ENCODE results near the gene TCL1B. TPM values are rescaled to one million over a fixed set of nuclear protein-coding genes. Genes with fewer than 3 reads are reported as not detected.

Gene TCL1B
- total and polyA plus RNA-seq, 2 experiments from 2014 or later = not detected

DNA sequence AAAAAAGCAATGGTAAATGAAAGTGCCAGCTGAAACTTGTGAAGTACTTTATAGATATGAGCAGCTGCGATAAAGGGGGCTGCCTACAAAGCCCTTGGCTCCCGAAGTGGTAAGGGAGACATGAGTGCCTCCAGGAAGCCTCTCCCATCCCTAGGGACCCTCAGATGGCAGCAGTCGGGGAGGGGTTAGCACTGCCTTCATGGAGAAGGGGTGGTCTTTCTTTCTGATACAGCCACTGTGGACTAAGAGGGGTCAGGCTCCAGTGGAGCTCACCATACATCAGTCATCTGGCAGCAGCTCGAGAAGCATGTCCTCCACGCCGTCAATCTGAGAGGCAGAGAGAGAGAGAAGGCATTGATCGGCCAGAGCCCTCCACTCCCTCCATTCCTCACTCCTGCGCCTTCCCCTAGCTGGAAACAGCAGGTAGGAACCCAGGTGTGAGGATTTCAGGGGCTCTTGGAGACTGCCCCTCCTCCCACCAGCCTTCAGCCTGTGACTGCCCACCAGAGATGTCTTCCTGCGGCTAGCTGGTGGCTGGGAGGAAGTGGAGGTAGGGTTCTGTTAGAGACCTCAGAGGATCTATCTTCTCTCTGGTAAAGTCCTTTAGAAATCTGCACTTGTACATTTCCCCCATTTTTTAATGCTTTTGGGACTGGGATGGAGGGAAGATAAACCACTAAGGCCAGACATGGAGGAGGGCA, 25.4 kb downstream of the TCL1B start:
- no peak overlapping the region for H3K27ac ChIP-seq
- H3K4me3 ChIP-seq = no peak overlapping the region
- in situ Hi-C loops (cut with MboI) = no loop called here
- no peak overlapping the region for H2AFZ ChIP-seq
- no peaks in the 10 kb centered on the region for H3K36me3 ChIP-seq (ENCODE audit: low read depth)
- DNase-seq = no peak
- H4K20me1 ChIP-seq (ENCODE audit: insufficient read depth) = no peaks in the 10 kb centered on the region
- no peaks in the 10 kb centered on the region for H3K9me2 ChIP-seq (ENCODE audit: insufficient read depth)
- H3K27me3 ChIP-seq (replicated peaks; ENCODE audit: insufficient read depth) = peaks cover 8% of the 10 kb centered on the region; the same call in 1 of the 2 replicates
- no peak overlapping the region for H3K9ac ChIP-seq
- H3K9me3 ChIP-seq (ENCODE audit: low read depth) = no peaks in the 10 kb centered on the region
- WGBS, 2 experiments (ENCODE audit: low coverage in 1 of 2, low lambda C conversion rate in 2 of 2, missing lambda C conversion rate in 2 of 2) = 40 to 47% methylated on average over 9 of the region's 9 CpGs
- TF ChIP-seq EZH2 (IDR thresholded peaks at IDR 0.05; ENCODE audit: insufficient read depth, poor library complexity, severe bottlenecking) = no peak
- no peak for TF ChIP-seq EZH2phosphoT487 (IDR thresholded peaks at IDR 0.05; ENCODE audit: insufficient read depth, low read depth)
- H3K4me1 ChIP-seq (ENCODE audit: insufficient read depth) = no peaks in the 10 kb centered on the region
- H3K79me2 ChIP-seq (ENCODE audit: insufficient read depth) = no peaks in the 10 kb centered on the region
- no peak overlapping the region for H3K4me2 ChIP-seq (ENCODE audit: unreplicated experiment)
- H3F3A ChIP-seq (ENCODE audit: insufficient read depth) = no peaks in the 10 kb centered on the region

DNA sequence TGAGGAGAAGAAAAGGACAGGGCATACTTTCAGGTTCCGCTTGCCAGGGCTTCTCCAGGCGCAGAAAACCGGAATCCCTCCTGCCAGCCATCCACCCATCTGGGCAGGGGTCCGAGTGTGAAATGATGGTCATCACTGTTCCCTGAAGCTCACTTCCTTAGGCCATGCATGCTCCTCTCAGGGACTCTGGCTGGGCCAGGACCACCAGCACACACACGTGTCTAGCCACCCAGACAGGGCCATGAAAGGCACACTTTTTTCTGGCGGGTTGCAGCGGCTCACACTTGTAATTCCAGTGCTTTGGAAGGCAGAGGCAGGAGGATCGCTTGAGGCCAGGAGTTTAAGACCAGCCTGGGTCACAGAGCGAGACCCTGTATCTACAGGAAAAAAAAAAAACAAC, 26.2 kb downstream of the TCL1B start:
- Histone ChIP-seq H3K79me2 (ENCODE audit: insufficient read depth) (no peaks in the 10 kb centered on the region), H3K4me3 (no peak overlapping the region), H2AFZ (no peak overlapping the region), H3K4me2 (ENCODE audit: unreplicated experiment) (no peak overlapping the region), H3K9me3 (ENCODE audit: low read depth) (no peaks in the 10 kb centered on the region), H3K27ac (no peak overlapping the region), H3K4me1 (ENCODE audit: insufficient read depth) (no peaks in the 10 kb centered on the region), H3K9me2 (ENCODE audit: insufficient read depth) (no peaks in the 10 kb centered on the region), H3K27me3 (replicated peaks; ENCODE audit: insufficient read depth) (peaks cover 8% of the 10 kb centered on the region; the same call in 1 of the 2 replicates), H3K9ac (no peak overlapping the region), H3F3A (ENCODE audit: insufficient read depth) (no peaks in the 10 kb centered on the region), H3K36me3 (ENCODE audit: low read depth) (no peaks in the 10 kb centered on the region), H4K20me1 (ENCODE audit: insufficient read depth) (no peaks in the 10 kb centered on the region)
- DNase-seq = no peak
- TF ChIP-seq EZH2phosphoT487 (IDR thresholded peaks at IDR 0.05; ENCODE audit: insufficient read depth, low read depth) (no peak), EZH2 (IDR thresholded peaks at IDR 0.05; ENCODE audit: insufficient read depth, poor library complexity, severe bottlenecking) (no peak)
- 58 to 63% methylated on average over 9 of the region's 9 CpGs for WGBS, 2 experiments (ENCODE audit: low coverage in 1 of 2, low lambda C conversion rate in 2 of 2, missing lambda C conversion rate in 2 of 2)
- in situ Hi-C loops (cut with MboI) = no loop called here

- no peaks in the 10 kb centered on the region for H3F3A ChIP-seq (ENCODE audit: insufficient read depth)
- no peaks in the 10 kb centered on the region for H3K4me1 ChIP-seq (ENCODE audit: insufficient read depth)
- no peak within 1 kb of the TSS for H3K4me3 ChIP-seq
- TF ChIP-seq EZH2 (IDR thresholded peaks at IDR 0.05; ENCODE audit: insufficient read depth, poor library complexity, severe bottlenecking) (no peak), EZH2phosphoT487 (IDR thresholded peaks at IDR 0.05; ENCODE audit: insufficient read depth, low read depth) (no peak)
- no peaks in the 10 kb centered on the region for H4K20me1 ChIP-seq (ENCODE audit: insufficient read depth)
- H3K79me2 ChIP-seq (ENCODE audit: insufficient read depth) = no peaks in the 10 kb centered on the region
- no peak within 1 kb of the TSS for H3K9ac ChIP-seq
- WGBS, 2 experiments (ENCODE audit: low coverage in 1 of 2, low lambda C conversion rate in 2 of 2, missing lambda C conversion rate in 2 of 2) = 33 to 34% methylated on average over 38 to 40 of the region's 47 CpGs
- no peak for DNase-seq
- in situ Hi-C loops (cut with MboI) = no loop called here
- H2AFZ ChIP-seq = no peak within 1 kb of the TSS
- no peak within 1 kb of the TSS for H3K4me2 ChIP-seq (ENCODE audit: unreplicated experiment)
- no peak within 1 kb of the TSS for H3K27ac ChIP-seq
- H3K27me3 ChIP-seq (replicated peaks; ENCODE audit: insufficient read depth) = peaks cover 8% of the 10 kb centered on the region; the same call in 1 of the 2 replicates
- H3K9me2 ChIP-seq (ENCODE audit: insufficient read depth) = no peaks in the 10 kb centered on the region
- no peaks in the 10 kb centered on the region for H3K9me3 ChIP-seq (ENCODE audit: low read depth)
- no peaks in the 10 kb centered on the region for H3K36me3 ChIP-seq (ENCODE audit: low read depth)
These were observed 27.6 kb downstream of the TCL1B start, which contains the start of gene TCL1A for GRCh38 chr14:95713596-95714371. TCL1A (minus strand) TSS chr14:95714125; CDS start chr14:95714066, 59 bp downstream.

DNA sequence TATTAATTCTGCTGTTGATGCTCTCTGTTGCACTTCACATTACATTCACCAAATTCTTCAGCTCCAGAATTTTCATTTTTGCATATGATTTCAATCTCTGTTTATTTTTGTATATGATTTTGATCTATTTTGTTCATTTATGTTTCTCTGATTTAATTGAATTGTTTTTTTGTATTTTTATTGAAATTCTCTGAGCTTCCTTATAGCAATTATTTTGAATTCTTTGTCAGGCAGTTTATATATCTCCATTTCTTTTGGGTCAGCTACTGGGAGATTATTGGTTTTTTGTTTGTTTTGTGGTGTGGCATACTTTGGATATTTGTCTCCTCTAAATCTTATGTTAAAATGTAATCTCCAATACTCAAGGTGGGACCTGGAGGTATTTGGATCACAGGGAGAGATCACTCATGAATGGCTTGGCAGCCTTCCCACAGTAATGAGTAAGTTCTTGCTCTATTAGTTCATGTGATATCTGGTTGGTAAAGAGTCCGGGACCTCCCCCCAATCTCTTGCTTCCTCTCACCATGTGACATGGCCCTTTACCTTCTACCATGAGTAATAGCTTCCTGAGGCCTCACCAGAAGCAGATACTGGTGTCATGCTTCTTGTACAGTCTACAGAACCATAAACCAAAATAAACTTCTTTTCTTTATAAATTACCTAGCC, 36.4 kb downstream of the TCL1B start:
- Histone ChIP-seq H3F3A (ENCODE audit: insufficient read depth) (no peaks in the 10 kb centered on the region), H3K79me2 (ENCODE audit: insufficient read depth) (no peaks in the 10 kb centered on the region), H3K36me3 (ENCODE audit: low read depth) (no peaks in the 10 kb centered on the region), H3K9ac (no peak overlapping the region), H3K27ac (no peak overlapping the region), H4K20me1 (ENCODE audit: insufficient read depth) (no peaks in the 10 kb centered on the region), H3K9me3 (ENCODE audit: low read depth) (no peaks in the 10 kb centered on the region), H3K4me1 (ENCODE audit: insufficient read depth) (no peaks in the 10 kb centered on the region), H3K4me2 (ENCODE audit: unreplicated experiment) (no peak overlapping the region), H2AFZ (no peak overlapping the region), H3K4me3 (no peak overlapping the region), H3K27me3 (replicated peaks; ENCODE audit: insufficient read depth) (no peaks in the 10 kb centered on the region; the same call in 1 of the 2 replicates), H3K9me2 (ENCODE audit: insufficient read depth) (no peaks in the 10 kb centered on the region)
- TF ChIP-seq EZH2phosphoT487 (IDR thresholded peaks at IDR 0.05; ENCODE audit: insufficient read depth, low read depth) (no peak), EZH2 (IDR thresholded peaks at IDR 0.05; ENCODE audit: insufficient read depth, poor library complexity, severe bottlenecking) (no peak)
- in situ Hi-C loops (cut with MboI) = no loop called here
- 56 to 57% methylated on average over 1 of the region's 1 CpG for WGBS, 2 experiments (ENCODE audit: low coverage in 1 of 2, low lambda C conversion rate in 2 of 2, missing lambda C conversion rate in 2 of 2)
- DNase-seq = no peak
